ENCODE data around the gene XAGE3.
"Not testable (repeated sequence)": the region's sequence is repeated elsewhere in the genome, so short reads cannot be mapped to it uniquely, and the experiment has no call there.

Gene XAGE3

GRCh38 chrX:52867610-52868348 lies at the start of gene XAGE3:
TSS of gene XAGE3 (minus strand) at chrX:52868083. CDS start at chrX:52867133, 950 bp downstream.
- DNase-seq (ENCODE audit: low read depth in 2 of 2): no peak

- not testable (repeated sequence) for DNase-seq (ENCODE audit: low read depth in 2 of 2)
Observed at GRCh38 chrX:52914704-52915103, 46.8 kb upstream of the XAGE3 start.

- DNase-seq (ENCODE audit: low read depth in 2 of 2): not testable (repeated sequence)
Observed at GRCh38 chrX:52913681-52914080, 45.8 kb upstream of the XAGE3 start.

- not testable (repeated sequence) for DNase-seq (ENCODE audit: low read depth in 2 of 2)
Observed at GRCh38 chrX:52909313-52909969, 41.6 kb upstream of the XAGE3 start.

GRCh38 chrX:52907900-52908299 lies 40.0 kb upstream of the XAGE3 start:
- DNase-seq (ENCODE audit: low read depth in 2 of 2): not testable (repeated sequence)

GRCh38 chrX:52907137-52907536 lies 39.3 kb upstream of the XAGE3 start:
- not testable (repeated sequence) for DNase-seq (ENCODE audit: low read depth in 2 of 2)

GRCh38 chrX:52906072-52906471 lies 38.2 kb upstream of the XAGE3 start:
- DNase-seq (ENCODE audit: low read depth in 2 of 2): not testable (repeated sequence)

- DNase-seq (ENCODE audit: low read depth in 2 of 2): not testable (repeated sequence)
Observed at GRCh38 chrX:52905531-52905930, 37.6 kb upstream of the XAGE3 start.

GRCh38 chrX:52896855-52897709 lies 29.2 kb upstream of the XAGE3 start, which contains the start of gene FAM156B:
TSS of gene FAM156B (plus strand) at chrX:52897330. CDS start at chrX:52907226, 9,896 bp downstream.
- DNase-seq (ENCODE audit: low read depth in 2 of 2): not testable (repeated sequence)

- DNase-seq (ENCODE audit: low read depth in 2 of 2): not testable (repeated sequence)
Observed at GRCh38 chrX:52896438-52896837, 28.6 kb upstream of the XAGE3 start.

- DNase-seq (ENCODE audit: low read depth in 2 of 2): not testable (repeated sequence)
Observed at GRCh38 chrX:52888090-52888489, 20.2 kb upstream of the XAGE3 start.

GRCh38 chrX:52887459-52887858 lies 19.6 kb upstream of the XAGE3 start:
- DNase-seq (ENCODE audit: low read depth in 2 of 2): not testable (repeated sequence)

GRCh38 chrX:52876386-52876785 lies 8.5 kb upstream of the XAGE3 start:
- not testable (repeated sequence) for DNase-seq (ENCODE audit: low read depth in 2 of 2)

GRCh38 chrX:52875436-52875835 lies 7.6 kb upstream of the XAGE3 start:
- not testable (repeated sequence) for DNase-seq (ENCODE audit: low read depth in 2 of 2)

- no peak for DNase-seq (ENCODE audit: low read depth in 2 of 2)
Observed at GRCh38 chrX:52874661-52875060, 6.8 kb upstream of the XAGE3 start.

GRCh38 chrX:52873825-52874224 lies 5.9 kb upstream of the XAGE3 start:
- DNase-seq (ENCODE audit: low read depth in 2 of 2): not testable (repeated sequence)

- DNase-seq (ENCODE audit: low read depth in 2 of 2): no peak
Observed at GRCh38 chrX:52870046-52870445, 2.2 kb upstream of the XAGE3 start.

GRCh38 chrX:52865343-52865998 lies 2.4 kb downstream of the XAGE3 start:
- DNase-seq (ENCODE audit: low read depth in 2 of 2): no peak

GRCh38 chrX:52856991-52857525 lies 10.8 kb downstream of the XAGE3 start:
- DNase-seq (ENCODE audit: low read depth in 2 of 2): not testable (repeated sequence)

- DNase-seq (ENCODE audit: low read depth in 2 of 2): no peak
Observed at GRCh38 chrX:52852110-52852860, 15.6 kb downstream of the XAGE3 start.
